IPS DF 19.7 (cell line): ENCODE measurements around the gene RNF157.

ENCODE experiments used
- DNase-seq: peaks from one replicate; pipeline ENCODE4 v3.0.0-alpha.2; 2013; ENCODE audit warnings: low read depth, low spot score

RNF157 gene

GRCh38 chr17:76123749-76124581 is 116.3 kb downstream of the RNF157 start:
- DNase-seq: no peak

GRCh38 chr17:76123191-76123499 is 117.1 kb downstream of the RNF157 start:
- no peak for DNase-seq

GRCh38 chr17:76122431-76123190 is 117.7 kb downstream of the RNF157 start:
- no peak for DNase-seq

GRCh38 chr17:76121932-76122430 is 118.3 kb downstream of the RNF157 start:
- no peak for DNase-seq

GRCh38 chr17:76120658-76121008 is 119.7 kb downstream of the RNF157 start:
- no peak for DNase-seq

- DNase-seq: no peak
Measured at GRCh38 chr17:76119409-76120371, 120.6 kb downstream of the RNF157 start.

GRCh38 chr17:76115138-76115754 is 125.0 kb downstream of the RNF157 start:
- DNase-seq: no peak

- no peak for DNase-seq
Measured at GRCh38 chr17:76111956-76112355, 128.3 kb downstream of the RNF157 start.

- DNase-seq: no peak
Measured at GRCh38 chr17:76107509-76107908, 132.8 kb downstream of the RNF157 start.

GRCh38 chr17:76106703-76107102 is 133.6 kb downstream of the RNF157 start:
- no peak for DNase-seq

- DNase-seq: no peak
Measured at GRCh38 chr17:76104896-76105231, 135.4 kb downstream of the RNF157 start.

- no peak for DNase-seq
Measured at GRCh38 chr17:76104140-76104895, 136.0 kb downstream of the RNF157 start.

GRCh38 chr17:76103274-76104139 is 136.8 kb downstream of the RNF157 start, which contains the start of gene EXOC7:
Gene EXOC7 (minus strand): TSS chr17:76103787. CDS start chr17:76103692, 95 bp downstream.
- no peak for DNase-seq

- no peak for DNase-seq
Measured at GRCh38 chr17:76102944-76103273, 137.4 kb downstream of the RNF157 start.

GRCh38 chr17:76097716-76098295 is 142.5 kb downstream of the RNF157 start:
- no peak for DNase-seq

- DNase-seq: no peak
Measured at GRCh38 chr17:76095943-76096342, 144.3 kb downstream of the RNF157 start.

GRCh38 chr17:76094046-76094445 is 146.2 kb downstream of the RNF157 start:
- DNase-seq: no peak

GRCh38 chr17:76092526-76093413 is 147.5 kb downstream of the RNF157 start:
- no peak for DNase-seq
